MM.1S (cell line): ENCODE data around the gene DYNC1I2.

Experiments
- DNase-seq: peaks from one replicate; pipeline ENCODE4 v3.0.0-alpha.2; 2015
- H2AFZ ChIP-seq: fragments of 300-600 bp; sonication (generic); 2 replicates; pipeline ENCODE4 v1.6.0; 2016; ENCODE audit warnings: antibody characterized with exemption, low read length
- H3F3A ChIP-seq: fragments of 300-600 bp; sonication (generic); 2 replicates; pipeline ENCODE4 v1.6.1; 2016; ENCODE audit warnings: mild to moderate bottlenecking, antibody characterized with exemption, low read length, moderate library complexity, mixed read lengths; ENCODE audit not compliant: insufficient read depth
- H3K27ac ChIP-seq: fragments of 300-600 bp; sonication (generic); 2 replicates; pipeline ENCODE4 v1.5.1; 2016; ENCODE audit warnings: mild to moderate bottlenecking, low read length
- H3K27me3 ChIP-seq: fragments of 300-600 bp; sonication (generic); replicated peaks from 2 replicates; pipeline ENCODE4 v1.6.0; 2016; ENCODE audit warnings: low read length; ENCODE audit not compliant: insufficient read depth
- H3K36me3 ChIP-seq: fragments of 300-600 bp; sonication (generic); replicated peaks from 2 replicates; pipeline ENCODE4 v1.6.1; 2016; ENCODE audit warnings: mild to moderate bottlenecking, low read length, mixed read lengths; ENCODE audit not compliant: insufficient read depth
- H3K4me1 ChIP-seq: fragments of 300-600 bp; sonication (generic); 2 replicates; pipeline ENCODE4 v1.6.1; 2016; ENCODE audit warnings: low read length, mixed read lengths
- H3K4me2 ChIP-seq: fragments of 300-600 bp; sonication (generic); 2 replicates; pipeline ENCODE4 v1.6.0; 2016; ENCODE audit warnings: low read depth, low read length
- H3K4me3 ChIP-seq: fragments of 300-600 bp; sonication (generic); 2 replicates; pipeline ENCODE4 v1.5.1; 2016; ENCODE audit warnings: low read length, mixed read lengths
- H3K79me2 ChIP-seq: fragments of 300-600 bp; sonication (generic); 2 replicates; pipeline ENCODE4 v1.6.1; 2016; ENCODE audit warnings: mixed run types, low read length, mixed read lengths
- H3K9ac ChIP-seq: fragments of 300-600 bp; sonication (generic); 2 replicates; pipeline ENCODE4 v1.6.1; 2016; ENCODE audit warnings: low read length, mixed read lengths
- H3K9me2 ChIP-seq: fragments of 300-600 bp; sonication (generic); replicated peaks from 2 replicates; pipeline ENCODE4 v1.6.1; 2016; ENCODE audit warnings: mild to moderate bottlenecking, low read length, mixed read lengths; ENCODE audit not compliant: insufficient read depth
- H3K9me3 ChIP-seq: fragments of 300-600 bp; sonication (generic); replicated peaks from 2 replicates; pipeline ENCODE4 v1.6.1; 2016; ENCODE audit warnings: mild to moderate bottlenecking, low read length, mixed read lengths; ENCODE audit not compliant: insufficient read depth
- H4K20me1 ChIP-seq: fragments of 300-600 bp; sonication (generic); 2 replicates; pipeline ENCODE4 v1.6.1; 2016; ENCODE audit warnings: mild to moderate bottlenecking, low read length, moderate library complexity, mixed read lengths; ENCODE audit not compliant: insufficient read depth
- EZH2 ChIP-seq: fragments of 300-600 bp; sonication (generic); optimal IDR thresholded peaks from 2 replicates; pipeline ENCODE3; 2017; ENCODE audit warnings: low read depth, mild to moderate bottlenecking, antibody characterized with exemption, low read length, mixed read lengths
- EZH2phosphoT487 ChIP-seq: fragments of 300-600 bp; sonication (generic); IDR thresholded peaks from 2 replicates; pipeline ENCODE4 v1.6.1; 2018; ENCODE audit warnings: antibody characterized with exemption, low read length
- TF ChIP-seq, protein P1 (sequence below): fragments of 300-600 bp; sonication (generic); IDR thresholded peaks from 2 replicates; pipeline ENCODE4 v1.5.1; 2016; ENCODE audit warnings: antibody characterized with exemption, low read length, mixed read lengths

The DYNC1I2 gene

DNA sequence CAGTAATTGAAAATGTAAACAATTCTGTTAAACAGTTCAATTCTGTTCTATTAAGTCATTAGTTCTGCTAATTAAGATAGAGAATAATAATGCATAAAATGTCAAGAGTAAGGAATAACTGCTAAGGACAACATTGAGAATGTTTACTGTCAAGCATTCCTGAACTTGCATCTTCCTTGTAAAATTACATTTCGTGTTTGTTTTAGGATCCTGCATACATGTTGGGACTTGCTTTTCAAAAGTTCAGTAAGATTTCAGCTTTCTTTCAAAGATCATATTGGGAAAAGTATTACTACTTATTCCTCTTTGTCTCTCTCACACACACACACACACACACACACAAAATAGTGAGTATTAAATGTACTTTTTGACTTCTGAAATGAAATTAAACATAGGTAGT, 20.5 kb downstream of the DYNC1I2 start:
- no peaks in the 10 kb centered on the region; the same call in 1 of the 2 replicates for H3K36me3 ChIP-seq
- no peak overlapping the region for H3K27ac ChIP-seq
- no peaks in the 10 kb centered on the region for H3F3A ChIP-seq
- no peak overlapping the region for H3K4me2 ChIP-seq
- H2AFZ ChIP-seq = no peak overlapping the region
- no peaks in the 10 kb centered on the region for H3K9me3 ChIP-seq
- DNase-seq = no peak
- H3K79me2 ChIP-seq = peaks cover 3% of the 10 kb centered on the region; the same call in 1 of the 2 replicates
- TF ChIP-seq EZH2 (no peak), EZH2phosphoT487 (no peak)
- TF ChIP-seq, protein P1, sequence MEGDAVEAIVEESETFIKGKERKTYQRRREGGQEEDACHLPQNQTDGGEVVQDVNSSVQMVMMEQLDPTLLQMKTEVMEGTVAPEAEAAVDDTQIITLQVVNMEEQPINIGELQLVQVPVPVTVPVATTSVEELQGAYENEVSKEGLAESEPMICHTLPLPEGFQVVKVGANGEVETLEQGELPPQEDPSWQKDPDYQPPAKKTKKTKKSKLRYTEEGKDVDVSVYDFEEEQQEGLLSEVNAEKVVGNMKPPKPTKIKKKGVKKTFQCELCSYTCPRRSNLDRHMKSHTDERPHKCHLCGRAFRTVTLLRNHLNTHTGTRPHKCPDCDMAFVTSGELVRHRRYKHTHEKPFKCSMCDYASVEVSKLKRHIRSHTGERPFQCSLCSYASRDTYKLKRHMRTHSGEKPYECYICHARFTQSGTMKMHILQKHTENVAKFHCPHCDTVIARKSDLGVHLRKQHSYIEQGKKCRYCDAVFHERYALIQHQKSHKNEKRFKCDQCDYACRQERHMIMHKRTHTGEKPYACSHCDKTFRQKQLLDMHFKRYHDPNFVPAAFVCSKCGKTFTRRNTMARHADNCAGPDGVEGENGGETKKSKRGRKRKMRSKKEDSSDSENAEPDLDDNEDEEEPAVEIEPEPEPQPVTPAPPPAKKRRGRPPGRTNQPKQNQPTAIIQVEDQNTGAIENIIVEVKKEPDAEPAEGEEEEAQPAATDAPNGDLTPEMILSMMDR = no peak
- H3K9me2 ChIP-seq = no peaks in the 10 kb centered on the region
- no peak overlapping the region for H3K4me3 ChIP-seq
- 0 out of 2 replicates have a peak, but pooled peaks cover 6% of the 10 kb centered on the region for H3K4me1 ChIP-seq
- H3K9ac ChIP-seq = no peak overlapping the region
- no peaks in the 10 kb centered on the region for H4K20me1 ChIP-seq
- no peaks in the 10 kb centered on the region for H3K27me3 ChIP-seq

DNA sequence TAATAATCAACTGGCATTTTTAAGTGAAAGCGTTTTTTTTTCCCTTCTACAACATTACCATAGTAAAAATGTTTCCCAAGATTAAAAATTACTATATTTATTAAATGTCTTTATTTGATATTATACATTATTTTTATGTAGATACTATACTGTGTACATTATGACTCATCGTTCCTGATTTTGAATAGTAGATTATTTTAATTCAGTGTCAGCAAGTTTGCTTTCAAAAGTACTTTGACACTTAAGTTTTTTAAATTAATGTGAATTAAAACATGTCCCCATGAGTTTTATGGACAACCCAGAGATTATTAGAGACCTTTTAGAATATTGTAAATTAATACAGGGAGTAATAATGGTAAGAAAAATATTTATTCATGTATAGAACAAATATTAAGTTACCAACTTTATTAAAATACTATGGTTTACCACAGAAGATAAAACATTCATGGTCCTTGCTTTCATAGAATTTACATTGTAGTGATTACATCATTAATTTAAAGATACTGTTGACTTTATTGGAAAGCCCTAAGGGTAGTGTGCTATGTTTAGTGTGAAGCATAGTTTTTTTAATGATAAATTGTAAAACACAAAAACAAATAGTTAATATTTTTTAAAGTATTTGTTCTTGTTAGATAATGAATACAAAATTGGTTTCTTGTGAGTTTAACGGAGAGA, 21.9 kb downstream of the DYNC1I2 start:
- Histone ChIP-seq H3K9me3 (no peaks in the 10 kb centered on the region), H3K27ac (no peak overlapping the region), H3K9me2 (no peaks in the 10 kb centered on the region), H3F3A (no peaks in the 10 kb centered on the region), H3K36me3 (no peaks in the 10 kb centered on the region; the same call in 1 of the 2 replicates), H3K4me3 (no peak overlapping the region), H2AFZ (no peak overlapping the region), H3K4me2 (no peak overlapping the region), H3K27me3 (no peaks in the 10 kb centered on the region), H4K20me1 (no peaks in the 10 kb centered on the region), H3K79me2 (peaks cover 3% of the 10 kb centered on the region; the same call in 1 of the 2 replicates), H3K4me1 (0 out of 2 replicates have a peak, but pooled peaks cover 6% of the 10 kb centered on the region), H3K9ac (no peak overlapping the region)
- no peak for DNase-seq
- TF ChIP-seq EZH2 (no peak), EZH2phosphoT487 (no peak)
- TF ChIP-seq, protein P1 = no peak

DNA sequence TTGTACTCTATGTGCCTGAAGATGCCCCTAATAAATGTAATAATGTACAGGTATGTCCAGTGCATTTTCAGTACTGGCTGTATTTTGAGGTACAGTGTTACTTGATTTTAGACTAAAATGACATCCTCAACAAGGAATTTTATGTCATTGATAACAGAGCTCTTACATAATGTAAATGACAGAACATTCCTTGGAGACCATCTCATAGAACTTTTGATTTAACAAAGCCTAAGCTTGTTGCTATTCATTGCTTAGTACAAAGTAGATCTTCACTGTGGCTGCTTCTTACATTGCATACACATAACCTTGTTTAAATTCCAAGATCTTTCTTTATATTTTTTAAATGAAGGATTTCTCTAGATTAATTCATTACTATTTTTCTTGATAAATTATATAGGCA, 24.1 kb downstream of the DYNC1I2 start:
- H4K20me1 ChIP-seq = no peaks in the 10 kb centered on the region
- no peak for DNase-seq
- no peak overlapping the region for H3K4me2 ChIP-seq
- H3K36me3 ChIP-seq = no peaks in the 10 kb centered on the region; the same call in 1 of the 2 replicates
- TF ChIP-seq, protein P1 = no peak
- TF ChIP-seq EZH2phosphoT487 (no peak), EZH2 (no peak)
- H3K27me3 ChIP-seq = no peaks in the 10 kb centered on the region
- no peaks in the 10 kb centered on the region for H3K9me3 ChIP-seq
- 0 out of 2 replicates have a peak, but pooled peaks cover 6% of the 10 kb centered on the region for H3K4me1 ChIP-seq
- no peaks in the 10 kb centered on the region for H3F3A ChIP-seq
- no peak overlapping the region for H3K27ac ChIP-seq
- no peak overlapping the region for H2AFZ ChIP-seq
- no peaks in the 10 kb centered on the region for H3K9me2 ChIP-seq
- H3K79me2 ChIP-seq = no peaks in the 10 kb centered on the region; the same call in 1 of the 2 replicates
- H3K9ac ChIP-seq = no peak overlapping the region
- no peak overlapping the region for H3K4me3 ChIP-seq
